Endothelial cell of umbilical vein (primary cell): ENCODE data around the gene TGM1.

Experiments used
- EZH2 ChIP-seq: IDR thresholded peaks from 2 replicates; pipeline ENCODE4 v1.6.1; 2012; ENCODE audit warnings: borderline replicate concordance, low read depth, mild to moderate bottlenecking, moderate library complexity, low read length, inconsistent platforms; ENCODE audit not compliant: severe bottlenecking
- FOS ChIP-seq: IDR thresholded peaks from 2 replicates; pipeline ENCODE4 v1.6.1; 2011; ENCODE audit warnings: mild to moderate bottlenecking, low read length, moderate library complexity, borderline replicate concordance; ENCODE audit not compliant: insufficient read depth
- GATA2 ChIP-seq: IDR thresholded peaks from 2 replicates; pipeline ENCODE4 v1.7.0; 2011; ENCODE audit warnings: low read depth, mild to moderate bottlenecking, moderate library complexity, mixed read lengths, low read length; ENCODE audit not compliant: insufficient read length, insufficient read depth
- JUN ChIP-seq: IDR thresholded peaks from 2 replicates; pipeline ENCODE4 v1.6.1; 2011; ENCODE audit warnings: borderline replicate concordance, low read depth; ENCODE audit not compliant: insufficient read length, insufficient read depth
- MYC ChIP-seq: IDR thresholded peaks from one replicate; pipeline ENCODE4 v1.6.1; 2011; ENCODE audit warnings: mild to moderate bottlenecking, low read depth, low read length
- POLR2A ChIP-seq: IDR thresholded peaks from 2 replicates; pipeline ENCODE4 v1.6.1; 2012; ENCODE audit warnings: low read depth, mild to moderate bottlenecking, control low read depth, low read length
- POLR2AphosphoS5 ChIP-seq: IDR thresholded peaks from 2 replicates; pipeline ENCODE4 v1.6.1; 2012; ENCODE audit warnings: low read depth, mild to moderate bottlenecking, control low read depth, low read length, moderate library complexity; ENCODE audit not compliant: insufficient read depth
- TF ChIP-seq, protein P1 (sequence below), 2 donors: IDR thresholded peaks; 1 replicate in 1 of 2; 2 replicates in 1 of 2; pipeline ENCODE4 v1.5.1; 2011; ENCODE audit warnings: low read length in 2 of 2, mild to moderate bottlenecking in 2 of 2, moderate library complexity in 2 of 2, control low read depth in 1 of 2, inconsistent platforms in 1 of 2, low read depth in 1 of 2; ENCODE audit not compliant: insufficient read depth in 1 of 2; ENCODE audit errors: extremely low read depth in 1 of 2

- TF ChIP-seq EZH2 (no peak), POLR2A (no peak), FOS (no peak), MYC (no peak), POLR2AphosphoS5 (no peak), GATA2 (no peak), JUN (no peak)
- TF ChIP-seq, protein P1, sequence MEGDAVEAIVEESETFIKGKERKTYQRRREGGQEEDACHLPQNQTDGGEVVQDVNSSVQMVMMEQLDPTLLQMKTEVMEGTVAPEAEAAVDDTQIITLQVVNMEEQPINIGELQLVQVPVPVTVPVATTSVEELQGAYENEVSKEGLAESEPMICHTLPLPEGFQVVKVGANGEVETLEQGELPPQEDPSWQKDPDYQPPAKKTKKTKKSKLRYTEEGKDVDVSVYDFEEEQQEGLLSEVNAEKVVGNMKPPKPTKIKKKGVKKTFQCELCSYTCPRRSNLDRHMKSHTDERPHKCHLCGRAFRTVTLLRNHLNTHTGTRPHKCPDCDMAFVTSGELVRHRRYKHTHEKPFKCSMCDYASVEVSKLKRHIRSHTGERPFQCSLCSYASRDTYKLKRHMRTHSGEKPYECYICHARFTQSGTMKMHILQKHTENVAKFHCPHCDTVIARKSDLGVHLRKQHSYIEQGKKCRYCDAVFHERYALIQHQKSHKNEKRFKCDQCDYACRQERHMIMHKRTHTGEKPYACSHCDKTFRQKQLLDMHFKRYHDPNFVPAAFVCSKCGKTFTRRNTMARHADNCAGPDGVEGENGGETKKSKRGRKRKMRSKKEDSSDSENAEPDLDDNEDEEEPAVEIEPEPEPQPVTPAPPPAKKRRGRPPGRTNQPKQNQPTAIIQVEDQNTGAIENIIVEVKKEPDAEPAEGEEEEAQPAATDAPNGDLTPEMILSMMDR (IDR thresholded peaks at IDR 0.05; ENCODE audit: extremely low read depth in 1 of 2, insufficient read depth in 1 of 2, low read depth in 1 of 2, low read length in 2 of 2): no peak
These were observed 26.8 kb upstream of the TGM1 start for GRCh38 chr14:24289649-24290280.
